Right lobe of liver (tissue), 4 donors: Measurements from ENCODE around the gene CYCS.

Experiments
- POLR2A ChIP-seq: fragments of 450-650 bp; IDR thresholded peaks from one replicate; pipeline ENCODE4 v1.6.1; 2017; ENCODE audit warnings: antibody characterized with exemption, mild to moderate bottlenecking
- TF ChIP-seq, protein P1 (sequence below), 4 donors: fragments of 200-600 bp in 3 of 4; fragments of 450-650 bp in 1 of 4; IDR thresholded peaks; one replicate each; pipeline versions ENCODE4 v1.5.1 to v1.8.0; 2016 to 2022; ENCODE audit warnings: antibody characterized with exemption in 4 of 4, mild to moderate bottlenecking in 2 of 4
- donor health status: DM: no; HTN: no; CAD: no.
- donor health status: DM: no; HTN: no; CAD: no.
- donor health status: DM: no; HTN: yes; CAD: no.

DNA sequence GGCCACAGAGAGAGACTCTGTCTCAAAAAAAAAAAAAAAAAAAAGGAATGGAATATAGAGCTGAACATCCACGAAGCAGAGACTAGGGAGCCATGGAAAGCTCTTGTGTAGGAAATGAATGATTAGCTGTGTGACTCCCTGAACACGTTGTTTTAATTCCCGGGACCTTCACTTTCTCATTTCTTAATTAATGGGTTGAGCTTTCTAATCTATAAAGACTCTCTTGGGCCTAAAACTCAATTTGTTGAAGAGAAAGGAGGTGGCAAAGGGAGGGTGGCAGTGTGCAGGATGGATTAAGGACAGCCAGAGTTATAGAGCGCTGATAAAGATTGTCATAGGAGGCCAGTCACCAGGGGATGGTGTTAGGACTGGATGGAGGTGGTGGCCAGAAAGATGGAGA lies 48.0 kb downstream of the CYCS start:
- TF ChIP-seq POLR2A, result no peak
- TF ChIP-seq, protein P1, sequence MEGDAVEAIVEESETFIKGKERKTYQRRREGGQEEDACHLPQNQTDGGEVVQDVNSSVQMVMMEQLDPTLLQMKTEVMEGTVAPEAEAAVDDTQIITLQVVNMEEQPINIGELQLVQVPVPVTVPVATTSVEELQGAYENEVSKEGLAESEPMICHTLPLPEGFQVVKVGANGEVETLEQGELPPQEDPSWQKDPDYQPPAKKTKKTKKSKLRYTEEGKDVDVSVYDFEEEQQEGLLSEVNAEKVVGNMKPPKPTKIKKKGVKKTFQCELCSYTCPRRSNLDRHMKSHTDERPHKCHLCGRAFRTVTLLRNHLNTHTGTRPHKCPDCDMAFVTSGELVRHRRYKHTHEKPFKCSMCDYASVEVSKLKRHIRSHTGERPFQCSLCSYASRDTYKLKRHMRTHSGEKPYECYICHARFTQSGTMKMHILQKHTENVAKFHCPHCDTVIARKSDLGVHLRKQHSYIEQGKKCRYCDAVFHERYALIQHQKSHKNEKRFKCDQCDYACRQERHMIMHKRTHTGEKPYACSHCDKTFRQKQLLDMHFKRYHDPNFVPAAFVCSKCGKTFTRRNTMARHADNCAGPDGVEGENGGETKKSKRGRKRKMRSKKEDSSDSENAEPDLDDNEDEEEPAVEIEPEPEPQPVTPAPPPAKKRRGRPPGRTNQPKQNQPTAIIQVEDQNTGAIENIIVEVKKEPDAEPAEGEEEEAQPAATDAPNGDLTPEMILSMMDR (IDR thresholded peaks at IDR 0.05), result no peak
